H7 (cell line): ENCODE results near the gene SLC40A1. TPM values are rescaled to one million over a fixed set of nuclear protein-coding genes. Genes with fewer than 3 reads are reported as not detected.

Experiments
- DNase-seq: peaks from one replicate; pipeline ENCODE4 v3.0.0; 2012
- H3K27me3 ChIP-seq: 2 replicates; pipeline ENCODE4 v1.6.0; 2011; ENCODE audit warnings: mild to moderate bottlenecking, low read length; ENCODE audit not compliant: control insufficient read depth, insufficient read depth
- H3K36me3 ChIP-seq: replicated peaks from 2 replicates; pipeline ENCODE4 v1.5.1; 2011; ENCODE audit warnings: low read length; ENCODE audit not compliant: control insufficient read depth, insufficient read depth
- H3K4me3 ChIP-seq: 2 replicates; pipeline ENCODE4 v1.5.1; 2011; ENCODE audit warnings: low read depth, mild to moderate bottlenecking, control low read depth, low read length, moderate library complexity; ENCODE audit not compliant: insufficient read depth
- total RNA-seq: library from RNA; depleted of rRNA; stranded (reverse); fragments of >200 nt; shearing (Covaris generic); gene quantifications from 2 replicates; pipeline ENCODE4 v1.2.3, GENCODE V29; 2014

Gene SLC40A1
- total RNA-seq, 1 experiment from 2014 or later: 1.9 TPM

DNA sequence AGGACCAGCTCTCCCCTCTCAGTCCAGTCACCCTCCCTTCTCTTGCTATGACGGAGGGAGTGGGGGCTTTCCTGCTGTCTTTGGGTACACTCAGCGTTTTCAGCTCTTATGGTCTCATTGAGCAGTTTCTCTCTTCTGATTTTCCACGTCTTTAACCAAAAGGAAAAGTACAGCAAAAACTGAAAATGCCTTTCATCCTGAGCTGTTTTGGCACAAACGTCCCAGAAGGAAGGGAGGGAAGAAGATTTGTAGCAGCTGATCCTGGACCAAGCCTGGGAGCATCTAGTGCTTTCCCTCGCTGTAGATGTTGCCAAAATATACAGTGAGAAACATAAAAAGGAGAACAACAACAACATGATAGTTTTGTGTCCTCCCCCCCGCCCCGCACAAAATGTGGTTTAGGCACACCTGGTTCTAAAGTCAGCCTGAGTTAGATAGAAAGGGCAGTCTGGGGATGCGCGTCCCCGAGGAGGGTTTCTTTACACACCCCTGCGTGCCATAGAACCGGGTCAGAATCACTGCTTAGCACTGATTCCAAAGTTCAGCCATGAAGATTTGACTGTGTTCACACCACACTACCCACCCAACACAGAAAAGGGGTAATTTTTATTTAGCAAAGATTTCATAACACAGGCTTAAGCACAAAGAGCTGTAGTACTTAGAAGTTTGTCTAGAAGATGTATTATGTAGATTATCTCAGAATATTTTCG lies 53.4 kb downstream of the SLC40A1 start:
- Histone ChIP-seq H3K4me3 (no peak overlapping the region), H3K36me3 (no peaks in the 10 kb centered on the region), H3K27me3 (no peaks in the 10 kb centered on the region)
- no peak for DNase-seq

DNA sequence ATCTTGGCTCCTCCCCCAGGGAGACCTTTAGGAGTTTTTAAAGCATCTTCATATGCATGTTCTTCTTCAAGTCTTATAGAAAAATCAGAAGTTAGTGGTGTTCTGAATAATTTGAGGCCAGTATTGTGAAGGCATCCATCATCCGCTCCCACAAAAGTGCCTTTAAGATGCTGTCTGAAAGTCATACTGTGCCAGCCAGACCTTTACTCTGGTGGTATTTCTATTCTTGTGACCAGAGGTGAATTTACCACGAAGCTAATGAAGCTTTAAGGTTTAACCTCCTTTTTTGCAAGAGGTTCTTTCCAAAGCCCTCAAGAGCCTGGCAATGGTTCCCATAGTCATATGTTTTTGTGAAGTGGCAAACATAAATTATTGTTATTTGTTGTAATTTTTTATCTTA lies 54.3 kb downstream of the SLC40A1 start:
- no peaks in the 10 kb centered on the region for H3K27me3 ChIP-seq
- no peaks in the 10 kb centered on the region for H3K36me3 ChIP-seq
- DNase-seq: no peak
- no peak overlapping the region for H3K4me3 ChIP-seq

DNA sequence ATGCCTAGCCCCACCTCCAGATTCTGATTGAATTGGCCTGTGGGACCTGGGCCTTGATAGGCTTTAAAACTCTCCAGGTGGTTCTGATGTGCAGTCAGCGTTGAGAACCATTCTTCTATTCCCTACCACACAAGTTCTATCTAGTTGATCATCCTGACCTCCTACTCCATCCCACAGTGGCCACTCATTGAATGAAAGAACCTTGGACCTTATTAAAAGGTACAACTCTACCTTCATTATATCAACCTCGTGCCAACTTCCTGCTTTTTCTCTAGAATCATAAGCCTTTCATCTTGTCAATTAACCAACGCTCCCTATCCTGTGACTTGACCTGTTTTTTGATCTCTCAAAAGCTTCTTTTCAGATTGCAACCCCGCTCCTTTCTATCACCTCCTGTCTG lies 55.8 kb downstream of the SLC40A1 start:
- no peak for DNase-seq
- Histone ChIP-seq H3K27me3 (no peaks in the 10 kb centered on the region), H3K36me3 (no peaks in the 10 kb centered on the region), H3K4me3 (no peak overlapping the region)

DNA sequence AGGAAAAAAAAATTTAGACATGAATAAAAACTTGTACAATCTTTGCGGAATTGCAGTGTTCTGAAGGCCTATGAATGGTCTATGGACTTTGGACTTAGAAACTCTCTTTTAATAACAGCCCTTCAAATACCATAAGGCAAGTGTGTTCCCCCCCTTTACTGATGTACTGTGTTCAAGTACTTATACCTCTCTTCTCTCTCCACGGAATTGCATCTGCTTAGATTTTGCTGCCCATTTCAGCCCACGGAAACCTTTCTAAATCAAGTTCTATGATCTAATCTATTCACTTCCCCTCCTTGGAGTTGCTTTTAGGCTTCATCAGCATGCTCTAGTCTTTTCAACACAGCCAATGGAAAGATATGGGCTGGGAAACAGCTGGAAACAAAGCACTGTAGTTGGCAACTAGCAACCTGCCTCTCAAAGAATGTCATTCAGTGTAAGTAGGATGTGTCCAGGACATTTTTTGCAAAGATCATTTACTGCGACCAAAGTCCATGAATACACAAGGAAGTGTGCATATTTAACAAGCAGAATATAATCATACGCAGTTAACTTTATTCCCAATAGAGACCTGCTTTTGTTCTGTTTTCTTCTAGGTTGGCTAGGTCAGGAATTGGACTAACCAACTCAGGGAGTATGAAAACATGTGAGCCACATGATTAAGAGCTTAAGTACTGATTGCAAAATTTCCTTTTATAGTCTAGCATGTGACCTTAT lies 58.0 kb downstream of the SLC40A1 start:
- Histone ChIP-seq H3K27me3 (no peaks in the 10 kb centered on the region), H3K36me3 (no peaks in the 10 kb centered on the region), H3K4me3 (no peak overlapping the region)
- DNase-seq: no peak

DNA sequence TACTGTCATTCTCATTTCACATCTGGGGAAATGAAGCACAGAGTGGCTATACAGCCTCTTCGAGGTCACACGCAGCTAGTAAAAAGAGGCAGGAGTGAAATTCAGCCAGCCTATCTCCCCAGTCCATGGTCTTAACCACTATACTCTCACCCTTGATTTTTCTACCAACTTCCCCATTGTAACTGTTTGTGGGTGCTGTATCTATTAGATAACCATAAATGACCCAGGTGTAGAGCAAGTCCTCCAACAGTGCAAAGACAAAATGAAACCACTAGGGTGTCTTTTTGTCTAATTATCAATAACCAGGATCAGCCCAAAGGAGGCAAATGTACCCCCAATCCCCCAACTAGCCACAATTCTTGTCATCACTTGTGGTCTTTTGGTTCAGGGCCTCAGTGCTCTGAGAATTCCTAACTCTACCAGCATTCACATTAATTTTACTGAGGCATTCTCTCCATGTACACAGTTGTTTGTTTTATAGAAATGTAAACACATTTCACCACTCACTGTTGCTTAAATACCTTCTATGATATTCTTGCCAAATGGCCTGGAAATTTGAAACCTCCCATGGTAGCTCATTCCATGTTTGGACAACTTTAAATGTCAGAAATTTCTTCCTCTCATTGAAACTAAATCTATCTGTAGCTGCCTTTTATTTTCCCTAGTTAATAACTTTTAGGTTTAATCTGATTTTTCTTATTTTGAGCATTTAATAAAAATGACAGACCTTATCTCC lies 58.7 kb downstream of the SLC40A1 start:
- Histone ChIP-seq H3K36me3 (no peaks in the 10 kb centered on the region), H3K4me3 (no peak overlapping the region), H3K27me3 (no peaks in the 10 kb centered on the region)
- no peak for DNase-seq

DNA sequence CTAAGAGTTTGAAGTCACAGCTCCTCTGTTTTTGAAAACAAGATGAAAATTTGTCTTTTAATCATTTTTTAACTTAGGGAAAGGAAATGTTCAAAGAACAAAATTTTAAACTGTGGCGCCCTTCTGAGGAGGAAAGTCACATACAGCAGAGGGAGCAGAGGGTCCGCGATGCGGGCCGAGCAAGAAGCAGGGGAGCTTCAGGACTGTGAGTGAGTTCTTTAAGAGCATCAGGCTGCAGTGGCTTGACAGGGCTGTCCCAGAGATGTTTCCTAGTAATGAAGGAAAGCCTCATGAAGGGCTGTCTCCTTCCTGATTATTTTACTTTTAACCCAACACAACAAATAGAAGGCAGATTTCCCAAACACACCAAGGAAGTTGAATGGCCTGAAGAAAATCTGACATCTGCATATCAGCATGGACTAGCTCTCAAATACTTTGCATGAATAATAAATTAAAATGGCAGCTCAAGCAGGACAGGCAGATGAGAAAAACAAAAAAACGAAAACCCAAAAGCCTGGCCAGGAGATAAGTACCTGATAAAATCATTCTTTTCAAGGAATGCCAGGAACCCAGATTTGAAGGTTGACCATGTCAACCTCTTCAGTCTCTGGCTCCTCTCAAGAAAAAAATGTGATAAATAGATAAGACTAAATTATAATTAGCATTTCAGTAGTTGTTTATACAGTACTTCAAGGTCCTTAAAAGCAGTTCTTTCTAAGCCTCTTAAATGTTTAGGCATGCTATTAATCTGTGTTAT lies 60.8 kb downstream of the SLC40A1 start:
- H3K36me3 ChIP-seq: no peaks in the 10 kb centered on the region
- H3K27me3 ChIP-seq: no peaks in the 10 kb centered on the region
- peak; percentile 3 for DNase-seq
- no peak overlapping the region for H3K4me3 ChIP-seq

DNA sequence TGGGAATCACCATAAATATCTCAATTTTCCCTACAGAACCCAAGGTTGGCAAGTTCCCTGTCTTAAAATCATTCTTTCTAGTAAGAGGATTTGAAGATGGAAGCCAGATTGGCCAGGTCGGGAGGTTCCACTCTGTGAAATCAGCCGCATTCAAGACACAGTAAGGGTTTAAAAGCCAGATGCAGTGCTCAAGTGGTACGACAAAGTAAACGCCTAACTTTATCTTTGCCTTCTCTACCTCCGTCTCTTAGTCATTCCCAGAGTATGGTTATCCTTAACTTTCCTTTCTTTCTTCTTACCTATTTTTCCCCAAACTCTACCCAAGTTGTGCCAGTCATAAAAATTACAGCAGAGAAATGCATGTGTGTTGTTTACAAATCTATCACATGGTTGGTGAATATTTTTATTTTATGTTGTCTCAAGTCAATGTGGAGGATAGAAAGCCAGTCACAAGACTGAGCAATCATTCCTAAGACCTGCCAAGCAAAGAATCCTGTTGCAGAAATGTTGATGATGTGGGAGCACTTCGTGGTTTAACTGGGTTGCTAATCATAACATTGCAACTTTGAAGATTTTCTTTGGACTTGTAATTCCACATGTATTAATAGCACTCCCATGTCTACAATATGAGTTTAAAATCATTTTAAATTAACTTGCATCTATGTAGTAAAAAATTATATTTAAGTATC lies 62.6 kb downstream of the SLC40A1 start:
- DNase-seq: no peak
- Histone ChIP-seq H3K27me3 (no peaks in the 10 kb centered on the region), H3K36me3 (no peaks in the 10 kb centered on the region)

DNA sequence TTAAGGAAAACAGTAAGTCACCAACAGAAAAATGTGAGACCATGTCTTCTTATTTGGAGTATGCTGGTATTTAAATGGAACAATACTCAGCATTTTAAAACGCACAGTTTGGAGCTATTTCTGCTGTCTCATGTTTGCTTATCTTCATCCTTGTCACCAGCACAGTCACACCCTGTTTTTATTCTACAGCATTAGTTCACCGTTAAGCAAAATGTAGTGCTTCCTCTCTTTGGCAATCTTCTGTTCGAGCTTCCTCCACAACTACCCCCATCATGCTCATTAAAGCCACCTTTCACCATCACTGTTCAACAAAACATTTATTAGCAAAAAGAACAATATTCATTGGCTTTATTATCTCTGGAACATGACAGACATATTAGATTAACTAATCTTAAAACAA lies 64.0 kb downstream of the SLC40A1 start:
- no peak for DNase-seq
- Histone ChIP-seq H3K27me3 (no peaks in the 10 kb centered on the region), H3K36me3 (no peaks in the 10 kb centered on the region), H3K4me3 (no peak overlapping the region)

More for the DNA sequence above, 62.6 kb downstream of the SLC40A1 start:
- no peak overlapping the region for H3K4me3 ChIP-seq

DNA sequence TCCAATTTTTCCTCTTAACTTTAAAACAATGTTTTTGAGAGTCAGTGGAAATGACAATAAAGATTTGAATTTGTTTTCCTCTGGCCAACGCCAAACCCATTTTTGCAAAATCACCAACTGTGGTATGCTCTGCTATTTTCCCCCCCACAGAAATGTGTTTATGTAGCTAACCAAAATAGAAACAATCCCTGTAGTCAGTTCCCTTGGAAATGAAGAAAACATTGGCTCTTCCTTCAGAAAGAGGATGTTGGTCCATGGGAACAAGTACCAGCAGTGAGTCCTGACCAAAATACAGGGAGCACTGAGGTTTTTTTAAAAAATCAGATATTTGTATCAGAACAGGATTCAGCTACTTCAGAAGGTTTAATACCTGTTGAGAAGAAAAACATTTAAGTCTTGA lies 65.3 kb downstream of the SLC40A1 start:
- no peak for DNase-seq
- no peaks in the 10 kb centered on the region for H3K36me3 ChIP-seq
- no peak overlapping the region for H3K4me3 ChIP-seq
- H3K27me3 ChIP-seq: no peaks in the 10 kb centered on the region

DNA sequence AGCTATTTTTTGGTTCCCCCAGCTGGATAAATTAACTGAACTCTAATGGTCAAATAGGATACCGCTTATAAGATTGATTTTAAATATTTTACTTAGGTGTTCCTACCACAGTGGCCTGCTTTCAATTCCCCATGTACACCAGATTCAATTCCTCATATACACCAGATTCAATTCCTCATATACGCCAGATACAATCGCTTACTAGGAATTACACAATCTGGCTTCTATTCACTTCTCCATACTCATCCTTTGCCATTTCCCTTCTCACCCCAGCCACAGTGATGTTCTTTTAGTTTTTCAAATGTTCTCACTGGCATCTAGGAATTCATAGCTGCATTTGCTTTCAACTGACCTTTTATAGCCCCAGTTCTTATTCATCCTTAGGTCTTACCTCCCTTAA lies 66.5 kb downstream of the SLC40A1 start:
- H3K4me3 ChIP-seq: no peak overlapping the region
- H3K36me3 ChIP-seq: no peaks in the 10 kb centered on the region
- no peaks in the 10 kb centered on the region for H3K27me3 ChIP-seq
- DNase-seq: no peak

DNA sequence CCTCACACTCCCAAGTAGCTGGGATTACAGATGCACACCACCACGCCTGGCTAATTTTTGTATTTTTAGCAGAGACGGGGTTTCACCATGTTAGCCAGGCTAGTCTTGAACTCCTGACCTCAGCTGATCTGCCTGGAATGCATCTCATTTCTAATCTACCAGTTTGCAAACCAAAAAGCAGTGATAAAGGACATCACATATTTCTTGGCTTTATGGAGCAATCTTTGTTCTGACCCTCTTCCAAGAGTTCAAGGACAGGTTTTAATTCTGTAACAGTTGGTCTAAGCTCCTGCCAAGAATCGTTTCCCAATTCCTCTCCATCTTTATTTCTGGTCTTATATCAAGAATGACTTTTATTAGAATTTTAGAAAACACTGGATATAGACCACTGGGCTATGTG lies 67.7 kb downstream of the SLC40A1 start:
- Histone ChIP-seq H3K4me3 (no peak overlapping the region), H3K27me3 (no peaks in the 10 kb centered on the region), H3K36me3 (no peaks in the 10 kb centered on the region)
- DNase-seq: no peak

DNA sequence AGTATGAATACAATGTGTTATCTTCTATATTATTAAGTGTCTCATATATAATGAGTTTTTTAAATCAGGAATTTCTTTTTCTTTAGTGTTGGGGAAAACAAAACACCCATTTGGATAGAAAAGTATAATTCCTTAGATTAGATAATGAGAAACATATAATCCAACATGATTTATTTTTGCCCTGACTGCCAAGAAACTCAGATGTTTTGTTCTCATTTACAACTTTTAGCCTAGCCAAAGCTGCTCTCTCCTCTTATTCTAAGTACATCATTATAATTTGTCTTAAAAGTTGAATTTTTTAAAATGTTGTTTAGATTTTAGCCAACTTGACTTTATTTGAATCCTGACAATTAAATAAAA lies 68.6 kb downstream of the SLC40A1 start:
- DNase-seq: no peak
- H3K36me3 ChIP-seq: no peaks in the 10 kb centered on the region
- no peak overlapping the region for H3K4me3 ChIP-seq
- no peaks in the 10 kb centered on the region for H3K27me3 ChIP-seq

DNA sequence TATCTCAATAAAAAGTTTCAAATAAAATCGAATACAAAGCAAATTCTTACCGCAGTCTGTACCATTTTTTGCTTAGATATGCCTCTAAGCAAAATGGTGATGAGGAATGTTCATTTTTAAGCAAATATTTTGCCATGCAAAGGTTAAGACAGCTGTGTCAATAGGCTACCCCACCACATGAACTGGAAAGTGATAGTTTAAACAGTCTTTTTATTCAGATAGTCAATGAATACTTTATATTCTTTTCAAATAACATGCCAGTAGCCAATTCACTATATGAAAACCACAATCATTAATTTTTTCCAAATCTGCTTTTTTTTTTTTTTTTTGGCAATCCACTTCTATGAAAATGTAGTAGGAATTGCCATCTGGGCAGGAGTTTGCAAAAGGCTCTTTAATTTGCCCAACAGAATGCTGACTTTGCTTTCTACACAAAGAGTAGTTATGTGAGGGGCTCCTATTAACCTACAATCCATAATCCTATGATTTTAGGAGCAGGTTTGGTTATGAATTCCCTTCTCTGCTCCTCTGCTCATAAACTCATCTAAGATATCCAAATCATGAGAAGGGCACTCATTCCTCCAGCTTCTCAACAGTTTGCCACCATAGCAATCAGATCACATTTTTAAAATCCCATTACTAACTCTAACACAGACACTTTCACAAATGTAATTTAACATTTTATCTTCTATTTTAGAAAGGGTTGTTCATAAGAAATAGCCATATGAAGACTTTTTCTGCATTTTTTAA lies 69.2 kb downstream of the SLC40A1 start:
- H3K36me3 ChIP-seq: no peaks in the 10 kb centered on the region
- no peak overlapping the region for H3K4me3 ChIP-seq
- H3K27me3 ChIP-seq: no peaks in the 10 kb centered on the region
- DNase-seq: no peak
